Upper lobe of right lung (tissue), 1 donor: ENCODE results near the gene PRKAR1B. TPM values are rescaled to one million over a fixed set of nuclear protein-coding genes. Genes with fewer than 3 reads are reported as not detected.

Experiments
- ATAC-seq: fragments of 200-7000 bp; cut with Tn5 transposase; one replicate; pipeline ENCODE4 v1.9.1; 2020; ENCODE audit warnings: mild to moderate bottlenecking, moderate library complexity
- DNase-seq: peaks from one replicate; pipeline ENCODE4 v3.0.0-alpha.2; 2020
- H3K27ac ChIP-seq: fragments of 200-600 bp; one replicate; pipeline ENCODE4 v1.8.0; 2022
- H3K27me3 ChIP-seq: fragments of 200-600 bp; one replicate; pipeline ENCODE4 v1.8.0; 2022; ENCODE audit warnings: mild to moderate bottlenecking
- H3K36me3 ChIP-seq: fragments of 200-600 bp; one replicate; pipeline ENCODE4 v1.8.0; 2022
- H3K4me1 ChIP-seq: fragments of 200-600 bp; one replicate; pipeline ENCODE4 v1.8.0; 2022
- H3K4me3 ChIP-seq: fragments of 200-600 bp; one replicate; pipeline ENCODE4 v1.8.0; 2022; ENCODE audit warnings: mild to moderate bottlenecking
- H3K9me3 ChIP-seq: fragments of 200-600 bp; one replicate; pipeline ENCODE4 v1.8.0; 2022
- CTCF ChIP-seq: fragments of 200-600 bp; IDR thresholded peaks from one replicate; pipeline ENCODE4 v1.8.0; 2022; ENCODE audit warnings: antibody characterized with exemption
- intact Hi-C: fragments of 100-400 bp; cut with DNase I; formaldehyde crosslinking; loops from one replicate; pipeline ENCODE4 v1.11.0; 2022
- total RNA-seq: library from RNA; stranded (reverse); fragmentation: NEBNext Ultra II Directional; extraction: Animal tissue kit (Norgen Biotek cat#: 25700); gene quantifications from one replicate; pipeline ENCODE4 v1.2.1, GENCODE V29; 2021
- donor health status: DM: no; HTN: yes; CAD: no; lungs with severe emphysema.

Gene PRKAR1B
- total RNA-seq, 1 donor from 2014 or later, result 25.7 TPM

GRCh38 chr7:668958-669357 lies 58.1 kb downstream of the PRKAR1B start:
- intact Hi-C loops, result no loop called here

GRCh38 chr7:668139-668931 lies 58.7 kb downstream of the PRKAR1B start:
- no peak overlapping the region for H3K4me3 ChIP-seq
- H3K9me3 ChIP-seq, result no peaks in the 10 kb centered on the region
- H3K27me3 ChIP-seq, result no peaks in the 10 kb centered on the region
- peaks cover 26% of the 10 kb centered on the region for H3K4me1 ChIP-seq
- peak overlapping the region; percentile 49 for H3K27ac ChIP-seq
- intact Hi-C loops, result no loop called here
- no peak for TF ChIP-seq CTCF
- ATAC-seq (no peak), DNase-seq (no peak)
- H3K36me3 ChIP-seq, result no peaks in the 10 kb centered on the region

More at GRCh38 chr7:668958-669357, 58.1 kb downstream of the PRKAR1B start:
- Histone ChIP-seq H3K4me3 (no peak overlapping the region), H3K27ac (peak overlapping the region; percentile 49), H3K27me3 (no peaks in the 10 kb centered on the region), H3K36me3 (no peaks in the 10 kb centered on the region), H3K9me3 (no peaks in the 10 kb centered on the region), H3K4me1 (peaks cover 20% of the 10 kb centered on the region)
- TF ChIP-seq CTCF, result no peak
- DNase-seq (no peak), ATAC-seq (no peak)

GRCh38 chr7:666454-667292 lies 60.4 kb downstream of the PRKAR1B start:
- H3K36me3 ChIP-seq, result no peaks in the 10 kb centered on the region
- intact Hi-C loops, result no loop called here
- peak overlapping the region; percentile 42 for H3K27ac ChIP-seq

GRCh38 chr7:665736-666453 lies 61.2 kb downstream of the PRKAR1B start:
- H3K27me3 ChIP-seq, result no peaks in the 10 kb centered on the region
- peak overlapping the region; percentile 42 for H3K27ac ChIP-seq
- peaks cover 28% of the 10 kb centered on the region for H3K4me1 ChIP-seq
- ATAC-seq, result no peak
- H3K4me3 ChIP-seq, result no peak overlapping the region
- peak; percentile 54 for DNase-seq
- intact Hi-C loops, result no loop called here
- TF ChIP-seq CTCF, result no peak
- H3K9me3 ChIP-seq, result no peaks in the 10 kb centered on the region
- no peaks in the 10 kb centered on the region for H3K36me3 ChIP-seq

More at GRCh38 chr7:666454-667292, 60.4 kb downstream of the PRKAR1B start:
- Histone ChIP-seq H3K9me3 (no peaks in the 10 kb centered on the region), H3K27me3 (no peaks in the 10 kb centered on the region), H3K4me3 (no peak overlapping the region), H3K4me1 (peaks cover 28% of the 10 kb centered on the region)
- DNase-seq, result no peak
- no peak for TF ChIP-seq CTCF
- peak; percentile 6 for ATAC-seq

- H3K4me3 ChIP-seq, result no peak overlapping the region
- ATAC-seq, result no peak
- no peak for TF ChIP-seq CTCF
These were observed 61.9 kb downstream of the PRKAR1B start for GRCh38 chr7:664997-665735.

More at GRCh38 chr7:664997-665735, 61.9 kb downstream of the PRKAR1B start:
- H3K9me3 ChIP-seq, result no peaks in the 10 kb centered on the region
- DNase-seq, result no peak
- no peaks in the 10 kb centered on the region for H3K36me3 ChIP-seq
- intact Hi-C loops, result no loop called here
- H3K4me1 ChIP-seq, result peaks cover 28% of the 10 kb centered on the region
- H3K27ac ChIP-seq, result peak overlapping the region; percentile 42
- H3K27me3 ChIP-seq, result no peaks in the 10 kb centered on the region
